GM10266 (cell line): ENCODE results near the gene ELOVL6.

ENCODE experiments used
- DNase-seq: peaks from one replicate; pipeline ENCODE4 v3.0.0; 2012; ENCODE audit errors: extremely low spot score
- TF ChIP-seq, protein P1 (sequence below): IDR thresholded peaks from 2 replicates; pipeline ENCODE4 v1.5.1; 2012; ENCODE audit warnings: mild to moderate bottlenecking, low read depth; ENCODE audit not compliant: control insufficient read depth, insufficient read depth; ENCODE audit errors: missing control alignments

Gene ELOVL6

GRCh38 chr4:110184140-110184790 is 14.2 kb downstream of the ELOVL6 start:
- TF ChIP-seq, protein P1, sequence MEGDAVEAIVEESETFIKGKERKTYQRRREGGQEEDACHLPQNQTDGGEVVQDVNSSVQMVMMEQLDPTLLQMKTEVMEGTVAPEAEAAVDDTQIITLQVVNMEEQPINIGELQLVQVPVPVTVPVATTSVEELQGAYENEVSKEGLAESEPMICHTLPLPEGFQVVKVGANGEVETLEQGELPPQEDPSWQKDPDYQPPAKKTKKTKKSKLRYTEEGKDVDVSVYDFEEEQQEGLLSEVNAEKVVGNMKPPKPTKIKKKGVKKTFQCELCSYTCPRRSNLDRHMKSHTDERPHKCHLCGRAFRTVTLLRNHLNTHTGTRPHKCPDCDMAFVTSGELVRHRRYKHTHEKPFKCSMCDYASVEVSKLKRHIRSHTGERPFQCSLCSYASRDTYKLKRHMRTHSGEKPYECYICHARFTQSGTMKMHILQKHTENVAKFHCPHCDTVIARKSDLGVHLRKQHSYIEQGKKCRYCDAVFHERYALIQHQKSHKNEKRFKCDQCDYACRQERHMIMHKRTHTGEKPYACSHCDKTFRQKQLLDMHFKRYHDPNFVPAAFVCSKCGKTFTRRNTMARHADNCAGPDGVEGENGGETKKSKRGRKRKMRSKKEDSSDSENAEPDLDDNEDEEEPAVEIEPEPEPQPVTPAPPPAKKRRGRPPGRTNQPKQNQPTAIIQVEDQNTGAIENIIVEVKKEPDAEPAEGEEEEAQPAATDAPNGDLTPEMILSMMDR = no peak
- no peak for DNase-seq

DNA sequence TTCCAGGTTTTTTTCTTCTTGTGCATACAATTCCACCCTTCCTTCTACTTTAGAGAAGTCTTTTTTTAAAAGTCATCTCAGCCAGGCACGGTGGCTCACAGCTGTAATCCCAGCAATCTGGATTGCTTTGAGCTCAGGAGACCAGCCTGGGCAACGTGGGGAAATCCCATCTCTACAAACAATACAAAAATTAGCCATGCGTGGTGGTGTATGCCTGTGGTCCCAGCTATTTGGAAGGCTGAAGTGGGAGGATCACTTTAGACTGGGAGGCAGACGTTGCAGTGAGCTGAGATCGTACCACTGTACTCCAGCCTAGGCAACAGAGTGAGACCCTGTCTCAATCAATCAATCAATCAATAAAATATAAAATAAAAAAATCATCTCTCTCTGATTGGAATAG is 14.8 kb downstream of the ELOVL6 start:
- TF ChIP-seq, protein P1 = no peak
- DNase-seq = no peak

- no peak for DNase-seq
- TF ChIP-seq, protein P1 = no peak
These were observed 15.4 kb downstream of the ELOVL6 start for GRCh38 chr4:110183058-110183457.

DNA sequence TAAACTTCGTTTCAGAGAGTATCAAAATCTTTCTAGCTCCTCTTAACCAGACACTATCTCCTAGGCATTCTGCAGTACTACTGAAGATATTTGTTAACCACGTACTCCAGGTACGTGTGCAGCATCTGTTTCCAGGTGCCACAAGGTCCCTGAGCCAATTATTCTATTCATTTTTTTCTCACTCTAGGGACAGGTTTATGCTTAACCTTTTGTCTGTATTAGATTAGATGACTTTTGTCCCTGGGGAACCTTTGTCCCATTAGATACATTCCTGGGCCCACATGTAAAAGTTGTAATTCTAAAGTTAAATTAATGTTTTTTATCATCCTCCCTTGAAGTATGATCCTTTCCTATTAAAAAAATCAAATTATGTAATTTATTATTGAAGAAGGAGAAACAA is 16.5 kb downstream of the ELOVL6 start:
- TF ChIP-seq, protein P1 = no peak
- no peak for DNase-seq

GRCh38 chr4:110175634-110176033 is 22.8 kb downstream of the ELOVL6 start:
- TF ChIP-seq, protein P1 = no peak
- no peak for DNase-seq

GRCh38 chr4:110172972-110173371 is 25.4 kb downstream of the ELOVL6 start:
- DNase-seq = no peak
- TF ChIP-seq, protein P1 = no peak

DNA sequence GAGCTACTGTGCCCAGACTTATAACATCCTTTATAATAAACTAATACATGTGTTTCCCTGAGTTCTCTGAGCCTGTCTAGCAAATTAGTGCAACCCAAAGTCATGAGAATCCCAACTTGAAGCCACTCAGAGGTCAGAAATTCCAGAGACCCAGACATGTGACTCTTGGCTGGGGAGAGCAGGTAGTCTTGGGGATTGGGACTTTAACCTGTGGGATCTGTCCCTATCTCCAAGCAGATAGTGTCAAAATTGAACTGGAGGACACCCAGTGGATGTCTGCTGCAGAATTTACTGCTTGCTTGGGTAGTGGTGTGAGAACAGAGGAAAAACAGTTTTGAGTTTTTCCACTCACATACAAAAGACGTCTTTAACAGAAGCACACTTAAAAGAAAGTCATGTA is 26.4 kb downstream of the ELOVL6 start:
- TF ChIP-seq, protein P1 = no peak

More for the DNA sequence above, 26.4 kb downstream of the ELOVL6 start:
- DNase-seq = no peak
